ENCODE results near the gene SMIM36.

Gene SMIM36

GRCh38 chr17:55490376-55490775 lies 20.9 kb downstream of the SMIM36 start:
- DNase-seq (ENCODE audit: low read depth) = no peak
- H3K4me3 ChIP-seq (ENCODE audit: low read depth, low read length) = no peak overlapping the region
- no peak for TF ChIP-seq CTCF (IDR thresholded peaks at IDR 0.05; ENCODE audit: control insufficient read depth, extremely low read depth, insufficient read depth)

- no peak for DNase-seq (ENCODE audit: low read depth)
- no peak overlapping the region for H3K4me3 ChIP-seq (ENCODE audit: low read depth, low read length)
- no peak for TF ChIP-seq CTCF (IDR thresholded peaks at IDR 0.05; ENCODE audit: control insufficient read depth, extremely low read depth, insufficient read depth)
Observed at GRCh38 chr17:55487695-55488432, 23.4 kb downstream of the SMIM36 start.

GRCh38 chr17:55484575-55484974 lies 26.7 kb downstream of the SMIM36 start:
- H3K4me3 ChIP-seq (ENCODE audit: low read depth, low read length) = no peak overlapping the region
- no peak for TF ChIP-seq CTCF (IDR thresholded peaks at IDR 0.05; ENCODE audit: control insufficient read depth, extremely low read depth, insufficient read depth)
- no peak for DNase-seq (ENCODE audit: low read depth)

- TF ChIP-seq CTCF (IDR thresholded peaks at IDR 0.05; ENCODE audit: control insufficient read depth, extremely low read depth, insufficient read depth) = no peak
- H3K4me3 ChIP-seq (ENCODE audit: low read depth, low read length) = no peak overlapping the region
- no peak for DNase-seq (ENCODE audit: low read depth)
Observed at GRCh38 chr17:55482591-55483389, 28.5 kb downstream of the SMIM36 start.

GRCh38 chr17:55480631-55481315 lies 30.5 kb downstream of the SMIM36 start:
- no peak for TF ChIP-seq CTCF (IDR thresholded peaks at IDR 0.05; ENCODE audit: control insufficient read depth, extremely low read depth, insufficient read depth)
- no peak overlapping the region for H3K4me3 ChIP-seq (ENCODE audit: low read depth, low read length)
- no peak for DNase-seq (ENCODE audit: low read depth)

- H3K4me3 ChIP-seq (ENCODE audit: low read depth, low read length) = no peak overlapping the region
- no peak for DNase-seq (ENCODE audit: low read depth)
- no peak for TF ChIP-seq CTCF (IDR thresholded peaks at IDR 0.05; ENCODE audit: control insufficient read depth, extremely low read depth, insufficient read depth)
Observed at GRCh38 chr17:55479903-55480302, 31.3 kb downstream of the SMIM36 start.

Measured in LNCaP clone FGC (cell line).